ENCODE measurements around the gene P2RY13.

- TF ChIP-seq PATZ1 (CRISPR knock-in tag; IDR thresholded peaks at IDR 0.05; ENCODE audit: borderline replicate concordance) (no peak), ZC3H10 (CRISPR knock-in tag; IDR thresholded peaks at IDR 0.05) (no peak), GLIS3 (CRISPR knock-in tag; IDR thresholded peaks at IDR 0.05) (no peak), ZFP30 (CRISPR knock-in tag; IDR thresholded peaks at IDR 0.05) (no peak), POU6F1 (CRISPR knock-in tag; IDR thresholded peaks at IDR 0.05; ENCODE audit: borderline replicate concordance, low read depth) (no peak), ESRRG (CRISPR knock-in tag; IDR thresholded peaks at IDR 0.05) (no peak), ZFP3 (CRISPR knock-in tag; IDR thresholded peaks at IDR 0.05) (no peak), TSHZ2 (CRISPR knock-in tag; IDR thresholded peaks at IDR 0.05) (no peak), SNAI2 (CRISPR knock-in tag; IDR thresholded peaks at IDR 0.05) (no peak), OSR1 (CRISPR knock-in tag; IDR thresholded peaks at IDR 0.05) (no peak), ARNTL (CRISPR knock-in tag; IDR thresholded peaks at IDR 0.05; ENCODE audit: borderline replicate concordance, low read depth) (no peak), CSRNP3 (CRISPR knock-in tag; IDR thresholded peaks at IDR 0.05) (no peak)
Observed at GRCh38 chr3:151350656-151351055, 21.3 kb upstream of the P2RY13 start.
